ENCODE results near the gene GALNT9. TPM values are rescaled to one million over a fixed set of nuclear protein-coding genes. Genes with fewer than 3 reads are reported as not detected.

Gene GALNT9
- polyA plus RNA-seq, 1 donor = 7.3 TPM

GRCh38 chr12:132327336-132328171, 1.8 kb downstream of the GALNT9 start:
- peak; percentile 66 for DNase-seq

GRCh38 chr12:132326646-132327045, 2.7 kb downstream of the GALNT9 start:
- no peak for DNase-seq

GRCh38 chr12:132325733-132326130, 3.7 kb downstream of the GALNT9 start:
- no peak for DNase-seq

- no peak for DNase-seq
Measured at GRCh38 chr12:132324841-132325732, 4.3 kb downstream of the GALNT9 start.

GRCh38 chr12:132324173-132324572, 5.2 kb downstream of the GALNT9 start:
- no peak for DNase-seq

- DNase-seq = no peak
Measured at GRCh38 chr12:132323171-132324010, 6.0 kb downstream of the GALNT9 start.

- DNase-seq = no peak
Measured at GRCh38 chr12:132322206-132323132, 6.9 kb downstream of the GALNT9 start.

- no peak for DNase-seq
Measured at GRCh38 chr12:132321321-132322118, 7.9 kb downstream of the GALNT9 start.

GRCh38 chr12:132320767-132321211, 8.6 kb downstream of the GALNT9 start:
- no peak for DNase-seq

- DNase-seq = no peak
Measured at GRCh38 chr12:132319991-132320570, 9.3 kb downstream of the GALNT9 start.

GRCh38 chr12:132319359-132319950, 9.9 kb downstream of the GALNT9 start:
- no peak for DNase-seq

- DNase-seq = no peak
Measured at GRCh38 chr12:132318618-132319033, 10.8 kb downstream of the GALNT9 start.

- no peak for DNase-seq
Measured at GRCh38 chr12:132318135-132318534, 11.3 kb downstream of the GALNT9 start.

GRCh38 chr12:132317233-132317938, 12.0 kb downstream of the GALNT9 start:
- DNase-seq = no peak

GRCh38 chr12:132316497-132317232, 12.7 kb downstream of the GALNT9 start:
- no peak for DNase-seq

GRCh38 chr12:132315951-132316350, 13.4 kb downstream of the GALNT9 start:
- no peak for DNase-seq

GRCh38 chr12:132315507-132315906, 13.9 kb downstream of the GALNT9 start:
- no peak for DNase-seq
